ENCODE measurements around the gene BIRC6. TPM values are rescaled to one million over a fixed set of nuclear protein-coding genes. Genes with fewer than 3 reads are reported as not detected.

BIRC6 gene
- total RNA-seq, 2 experiments from 2014 or later: 81.2 to 125 TPM

DNA sequence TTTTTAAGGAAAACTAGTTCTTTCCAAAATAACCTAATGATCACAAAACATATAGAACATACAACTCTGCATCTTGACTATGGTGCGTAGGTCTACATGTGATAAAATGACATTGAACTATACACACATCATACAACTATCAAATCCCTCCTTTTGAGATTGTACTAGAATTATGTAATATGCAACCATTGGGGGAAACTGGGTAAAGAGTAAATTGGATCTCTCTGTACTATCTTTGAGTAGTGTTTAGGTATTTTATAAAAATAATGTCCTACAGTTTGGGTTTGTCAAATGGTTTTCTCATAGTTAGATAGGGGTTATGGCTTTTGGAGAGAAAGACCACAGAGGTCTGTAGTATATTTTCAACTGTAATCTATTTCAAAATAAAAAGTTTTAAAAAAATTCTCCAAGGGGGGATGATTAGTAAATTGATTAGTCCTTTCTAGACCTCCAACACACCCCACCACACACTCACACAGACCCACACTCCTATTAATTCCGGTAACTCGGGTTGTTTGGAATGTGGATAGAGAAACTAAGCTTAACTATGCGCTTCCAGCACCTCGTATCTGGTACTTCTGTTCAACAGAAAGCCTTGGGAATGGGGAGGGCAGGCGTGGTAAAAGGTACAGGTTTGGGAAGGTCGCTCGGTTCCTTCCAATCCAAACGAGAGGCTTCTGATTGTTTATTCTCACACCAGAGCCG is 695 bp upstream of the BIRC6 start:
- intact Hi-C loops (cut with micrococcal nuclease; ENCODE audit: unreplicated experiment): loop anchor here (2.0 to 5.0 kb wide), 2 partner anchors 79 to 273 kb away; partner anchors contain the start of genes TTC27 and YIPF4
- CTCF ChIA-PET (ENCODE audit: unreplicated experiment): no interaction called here
- POLR2A ChIA-PET: interaction anchor here (0.5 to 0.7 kb wide), 6 partner anchors 31 to 189 kb away, joined by 3 to 4 read pairs (median 4); no protein-coding TSS in a partner anchor
- TF ChIP-seq, protein P1, sequence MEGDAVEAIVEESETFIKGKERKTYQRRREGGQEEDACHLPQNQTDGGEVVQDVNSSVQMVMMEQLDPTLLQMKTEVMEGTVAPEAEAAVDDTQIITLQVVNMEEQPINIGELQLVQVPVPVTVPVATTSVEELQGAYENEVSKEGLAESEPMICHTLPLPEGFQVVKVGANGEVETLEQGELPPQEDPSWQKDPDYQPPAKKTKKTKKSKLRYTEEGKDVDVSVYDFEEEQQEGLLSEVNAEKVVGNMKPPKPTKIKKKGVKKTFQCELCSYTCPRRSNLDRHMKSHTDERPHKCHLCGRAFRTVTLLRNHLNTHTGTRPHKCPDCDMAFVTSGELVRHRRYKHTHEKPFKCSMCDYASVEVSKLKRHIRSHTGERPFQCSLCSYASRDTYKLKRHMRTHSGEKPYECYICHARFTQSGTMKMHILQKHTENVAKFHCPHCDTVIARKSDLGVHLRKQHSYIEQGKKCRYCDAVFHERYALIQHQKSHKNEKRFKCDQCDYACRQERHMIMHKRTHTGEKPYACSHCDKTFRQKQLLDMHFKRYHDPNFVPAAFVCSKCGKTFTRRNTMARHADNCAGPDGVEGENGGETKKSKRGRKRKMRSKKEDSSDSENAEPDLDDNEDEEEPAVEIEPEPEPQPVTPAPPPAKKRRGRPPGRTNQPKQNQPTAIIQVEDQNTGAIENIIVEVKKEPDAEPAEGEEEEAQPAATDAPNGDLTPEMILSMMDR (conservative IDR thresholded peaks at IDR 0.05; ENCODE audit: low read length): no peak
- TF ChIP-seq EZH2phosphoT487 (IDR thresholded peaks at IDR 0.05; ENCODE audit: borderline replicate concordance, low read depth, low read length): no peak
- no peak for DNase-seq (ENCODE audit: low spot score)
- H2AFZ ChIP-seq (ENCODE audit: low read length): peak overlapping the region; percentile 92
- H3K4me1 ChIP-seq (ENCODE audit: insufficient read depth, low read length, poor library complexity, severe bottlenecking): peaks cover 27% of the 10 kb centered on the region
- H3K4me3 ChIP-seq (ENCODE audit: low read depth, low read length, poor library complexity, severe bottlenecking): peak overlapping the region; percentile 100
- no peaks in the 10 kb centered on the region for H3K9me3 ChIP-seq (ENCODE audit: low read length)
- peak overlapping the region; percentile 85 for H3K27ac ChIP-seq (ENCODE audit: low read depth, low read length, poor library complexity, severe bottlenecking)
- BruUV-seq (replicated peaks): TSS peak; percentile 95
- peaks cover 38% of the 10 kb centered on the region for H3K79me2 ChIP-seq (ENCODE audit: insufficient read depth, low read depth, low read length)
- H3K9me2 ChIP-seq (ENCODE audit: insufficient read depth, low read length): no peaks in the 10 kb centered on the region
- H3K4me2 ChIP-seq (ENCODE audit: low read length): peak overlapping the region; percentile 83
- H3K36me3 ChIP-seq (ENCODE audit: insufficient read depth, low read length): peaks cover 25% of the 10 kb centered on the region
- peaks cover 21% of the 10 kb centered on the region for H4K20me1 ChIP-seq (ENCODE audit: insufficient read depth, low read length)

DNA sequence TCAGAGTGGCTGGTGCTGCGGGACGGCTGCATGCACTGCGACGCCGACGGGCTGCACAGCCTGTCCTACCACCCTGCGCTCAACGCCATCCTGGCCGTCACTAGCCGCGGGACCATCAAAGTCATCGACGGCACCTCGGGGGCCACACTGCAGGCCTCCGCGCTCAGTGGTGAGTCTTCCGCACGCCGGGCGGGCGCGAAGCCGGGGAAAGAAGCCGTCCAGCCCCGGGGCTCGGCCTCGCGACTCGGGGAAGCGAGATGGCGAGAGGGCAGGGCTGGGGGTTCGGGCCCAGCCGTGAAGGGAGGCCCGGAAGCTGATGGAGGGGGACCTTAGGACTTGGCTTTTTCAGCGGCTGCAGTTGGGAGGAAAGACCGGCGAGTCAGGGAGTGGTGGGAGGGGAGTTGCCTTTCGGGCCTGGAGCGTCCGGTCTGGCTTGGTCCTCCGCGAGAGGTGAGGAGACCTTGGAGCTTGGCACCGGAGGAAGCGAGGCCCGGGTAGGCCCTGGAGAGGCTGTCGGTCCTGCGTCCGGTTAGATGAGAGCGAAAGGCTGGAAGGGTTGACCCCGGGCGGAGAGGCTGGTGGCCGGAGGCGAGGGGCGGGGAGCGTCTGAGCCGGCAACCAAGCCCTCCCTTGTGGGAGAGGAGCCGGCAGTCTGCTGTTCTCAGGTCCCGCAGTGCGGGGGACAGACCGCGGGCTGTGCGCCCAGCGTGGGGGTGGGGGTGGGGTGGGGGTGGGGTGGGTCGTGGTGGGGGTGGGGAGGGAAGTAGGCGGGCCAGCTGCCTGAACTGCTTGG is 691 bp downstream of the BIRC6 start:
- peak overlapping the region; percentile 85 for H3K27ac ChIP-seq (ENCODE audit: low read depth, low read length, poor library complexity, severe bottlenecking)
- H3K36me3 ChIP-seq (ENCODE audit: insufficient read depth, low read length): peaks cover 39% of the 10 kb centered on the region
- H4K20me1 ChIP-seq (ENCODE audit: insufficient read depth, low read length): peaks cover 21% of the 10 kb centered on the region
- peak overlapping the region; percentile 84 for H3K4me2 ChIP-seq (ENCODE audit: low read length)
- peak overlapping the region; percentile 75 for H2AFZ ChIP-seq (ENCODE audit: low read length)
- intact Hi-C loops (cut with micrococcal nuclease; ENCODE audit: unreplicated experiment): loop anchor here (2.0 to 5.0 kb wide), 2 partner anchors 80 to 271 kb away; partner anchors contain the start of genes TTC27 and YIPF4
- no TSS peak for BruUV-seq (replicated peaks)
- H3K9me2 ChIP-seq (ENCODE audit: insufficient read depth, low read length): no peaks in the 10 kb centered on the region
- peak overlapping the region; percentile 100 for H3K4me3 ChIP-seq (ENCODE audit: low read depth, low read length, poor library complexity, severe bottlenecking)
- TF ChIP-seq, protein P1 (conservative IDR thresholded peaks at IDR 0.05; ENCODE audit: low read length): no peak
- no peak for TF ChIP-seq EZH2phosphoT487 (IDR thresholded peaks at IDR 0.05; ENCODE audit: borderline replicate concordance, low read depth, low read length)
- DNase-seq (ENCODE audit: low spot score): peak; percentile 62
- H3K79me2 ChIP-seq (ENCODE audit: insufficient read depth, low read depth, low read length): peaks cover 52% of the 10 kb centered on the region
- H3K9me3 ChIP-seq (ENCODE audit: low read length): no peaks in the 10 kb centered on the region; the same call in 1 of the 2 replicates
- H3K4me1 ChIP-seq (ENCODE audit: insufficient read depth, low read length, poor library complexity, severe bottlenecking): peaks cover 32% of the 10 kb centered on the region
- POLR2A ChIA-PET: interaction anchor here (0.5 kb wide), 1 partner anchor 328 kb away, joined by 3 read pairs; no protein-coding TSS in a partner anchor
- CTCF ChIA-PET (ENCODE audit: unreplicated experiment): no interaction called here
